OCI-LY7 (cell line): Measurements from ENCODE around the gene SCAMP2.

Experiments
- CTCF ChIP-seq: fragments of 200-600 bp; sonication (generic); conservative IDR thresholded peaks from 2 replicates; pipeline ENCODE4 v1.5.1; 2014; ENCODE audit warnings: mild to moderate bottlenecking, antibody characterized with exemption, low read length, moderate library complexity, mixed read lengths
- EZH2phosphoT487 ChIP-seq: fragments of 200-600 bp; sonication (generic); IDR thresholded peaks from 2 replicates; pipeline ENCODE4 v1.6.1; 2018; ENCODE audit warnings: low read depth, borderline replicate concordance, mild to moderate bottlenecking, mixed run types, antibody characterized with exemption, low read length, moderate library complexity, mixed read lengths

DNA sequence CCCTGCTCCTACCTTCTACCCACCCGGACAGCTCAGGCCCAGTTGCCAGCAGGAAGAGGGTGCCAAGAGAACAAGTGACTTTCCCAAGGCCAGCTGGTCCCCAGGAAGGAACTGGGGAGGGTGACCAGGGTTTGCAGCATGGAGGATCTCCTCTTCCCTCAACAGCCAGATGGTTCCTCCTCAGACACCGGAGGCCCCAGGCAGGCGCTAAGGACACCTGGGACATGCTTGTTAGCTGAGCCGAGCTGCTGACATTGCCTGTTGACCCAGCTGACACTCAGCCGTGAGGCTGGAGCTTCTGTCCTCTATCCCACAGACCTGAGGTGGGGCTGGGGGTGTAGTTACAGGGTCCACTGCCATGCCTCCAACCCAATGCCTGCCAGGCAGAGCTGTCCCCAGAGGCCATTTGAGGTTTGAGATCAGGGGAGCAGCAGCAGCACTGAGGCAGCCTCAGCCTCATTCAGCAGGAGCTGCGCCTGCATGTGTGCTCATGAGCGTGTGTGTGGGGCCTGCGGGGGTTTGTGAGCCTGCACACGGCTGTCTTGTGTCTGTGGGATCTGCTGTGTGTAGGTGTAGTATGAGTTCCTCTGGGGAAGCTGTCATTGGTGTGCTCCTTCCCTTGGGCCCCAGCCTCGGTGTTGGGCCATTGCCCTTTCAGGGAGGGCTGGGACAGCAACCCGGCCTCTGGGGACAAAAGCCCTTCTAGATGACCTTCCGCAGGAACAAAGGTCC, 39.6 kb downstream of the SCAMP2 start:
- TF ChIP-seq CTCF (no peak), EZH2phosphoT487 (no peak)
